Suprapubic skin (tissue), 4 donors: ENCODE data around the gene ANLN.

Experiments used
- CTCF ChIP-seq, 2 donors: fragments of 200-600 bp in 1 of 2; fragments of 450-650 bp in 1 of 2; sonication (generic) in 1 of 2; IDR thresholded peaks; one replicate each; pipeline ENCODE4 v1.5.1; 2016 to 2019; ENCODE audit warnings: antibody characterized with exemption in 2 of 2, mild to moderate bottlenecking in 1 of 2, moderate library complexity in 1 of 2
- POLR2A ChIP-seq, 2 donors: fragments of 450-650 bp; IDR thresholded peaks; one replicate each; pipeline ENCODE4 v1.6.1; 2017; ENCODE audit warnings: antibody characterized with exemption in 2 of 2, mild to moderate bottlenecking in 2 of 2, moderate library complexity in 2 of 2
- POLR2AphosphoS5 ChIP-seq, 3 donors: sonication (generic); formaldehyde crosslinking; IDR thresholded peaks; one replicate each; pipeline ENCODE4 v1.6.1; 2017; ENCODE audit warnings: antibody characterized with exemption in 3 of 3

- TF ChIP-seq CTCF (IDR thresholded peaks at IDR 0.05): no peak
- TF ChIP-seq POLR2A (IDR thresholded peaks at IDR 0.05): no peak
- TF ChIP-seq POLR2AphosphoS5 (IDR thresholded peaks at IDR 0.05): no peak
Measured at GRCh38 chr7:36363515-36363914, 26.1 kb upstream of the ANLN start.
